Esophagus squamous epithelium (tissue), 5 donors: ENCODE data around the gene SKIC2. TPM values are rescaled to one million over a fixed set of nuclear protein-coding genes. Genes with fewer than 3 reads are reported as not detected.

Source experiments
- DNase-seq: peaks from one replicate; lab custom pipeline; 2025; lab: John Stamatoyannopoulos, UW
- H3K27ac ChIP-seq, 4 donors: fragments of 200-600 bp; sonication (generic); one replicate each; pipeline ENCODE4 v1.5.1; 2016 to 2019; ENCODE audit warnings: mild to moderate bottlenecking in 1 of 4
- H3K27me3 ChIP-seq, 4 donors: fragments of 200-600 bp; sonication (generic); 1 replicate in 3 of 4; 2 replicates in 1 of 4; pipeline versions ENCODE4 v1.5.1 to v1.6.0; 2017 to 2021; ENCODE audit warnings: antibody characterized with exemption in 1 of 4
- H3K36me3 ChIP-seq, 3 donors: fragments of 200-600 bp; sonication (generic); one replicate each; pipeline ENCODE4 v1.5.1; 2016 to 2019
- H3K4me1 ChIP-seq, 3 donors: fragments of 200-600 bp; sonication (generic); one replicate each; pipeline ENCODE4 v1.5.1; 2017 to 2019
- H3K4me3 ChIP-seq, 4 donors: fragments of 200-600 bp; sonication (generic); 1 replicate in 3 of 4; 2 replicates in 1 of 4; pipeline ENCODE4 v1.5.1; 2016 to 2019; ENCODE audit warnings: mild to moderate bottlenecking in 2 of 4, moderate library complexity in 1 of 4
- H3K9me3 ChIP-seq, 3 donors: fragments of 200-600 bp; sonication (generic); one replicate each; pipeline ENCODE4 v1.5.1; 2016 to 2019
- CTCF ChIP-seq, 6 experiments: fragments of 450-650 bp in 4 of 6; fragments of 200-600 bp in 2 of 6; sonication (generic) in 2 of 6; IDR thresholded peaks; one replicate each; pipeline ENCODE4 v1.5.1; 2016 to 2019; ENCODE audit warnings: antibody characterized with exemption in 6 of 6, mild to moderate bottlenecking in 4 of 6, moderate library complexity in 4 of 6
- POLR2A ChIP-seq, 4 donors: fragments of 450-650 bp; IDR thresholded peaks; one replicate each; pipeline ENCODE4 v1.6.1; 2017; ENCODE audit warnings: antibody characterized with exemption in 4 of 4, mild to moderate bottlenecking in 4 of 4, moderate library complexity in 3 of 4
- WGBS, 2 donors: methylation state at CpG; one replicate each; pipeline ENCODE4 v1.1.5; 2018; 5-methylcytosine and 5-hydroxymethylcytosine counted together
- intact Hi-C: fragments of 100-400 bp; cut with DNase I; formaldehyde crosslinking; loops from one replicate; pipeline ENCODE4 v1.15.0; 2022
- total RNA-seq, 4 donors: library from RNA; depleted of rRNA; stranded (reverse); fragments of >200 nt; gene quantifications; one replicate each; pipeline ENCODE4 v1.1.0, GENCODE V29; 2016
- donor health status: DM: yes; HTN: yes; CAD: no.

SKIC2 gene
- total RNA-seq, 4 donors from 2014 or later: 24.6 to 32.4 (median 26.8) TPM

DNA sequence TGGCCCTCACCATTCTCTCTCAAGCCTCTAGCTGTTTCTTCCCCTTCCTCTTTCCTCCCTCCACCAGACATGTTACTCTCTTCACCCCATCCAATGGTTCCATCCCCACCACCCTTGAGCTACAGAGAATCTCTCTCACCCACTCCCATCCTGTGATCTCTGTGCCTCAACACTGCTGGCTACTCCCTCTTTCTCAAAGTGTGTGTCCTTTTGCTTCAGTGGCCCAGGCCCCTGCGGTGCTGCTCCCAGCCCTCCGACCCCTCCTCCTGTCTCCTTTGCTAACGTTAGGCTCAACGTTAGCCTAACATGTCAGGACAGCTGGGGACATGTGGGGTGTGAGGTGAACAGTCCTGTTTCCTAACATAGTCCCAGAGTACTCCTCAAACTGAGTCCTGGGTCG lies 6.1 kb upstream of the SKIC2 start:
- intact Hi-C loops: loop anchor here (5.0 kb wide), 1 partner anchor 51 kb away; the partner anchor contains the start of gene ZBTB12
- WGBS, 2 donors: 48 to 59% methylated on average over 5 of the region's 5 CpGs
- TF ChIP-seq POLR2A (IDR thresholded peaks at IDR 0.05) (no peak), CTCF (IDR thresholded peaks at IDR 0.05) (no peak)
- Histone ChIP-seq H3K9me3 (no peaks in the 10 kb centered on the region), H3K4me1 (peaks cover 3 to 8% (median 4%) of the 10 kb centered on the region in 3 donors), H3K27ac (peak overlapping the region in 2 of 4 donors; percentile 2 to 50), H3K27me3 (no peaks in the 10 kb centered on the region), H3K4me3 (no peak overlapping the region), H3K36me3 (peaks cover 12 to 73% (median 38%) of the 10 kb centered on the region in 3 donors)
- no peak for DNase-seq

- Histone ChIP-seq H3K4me3 (no peak overlapping the region), H3K27me3 (no peaks in the 10 kb centered on the region), H3K36me3 (peaks cover 12 to 73% (median 38%) of the 10 kb centered on the region in 3 donors), H3K4me1 (peaks cover 12 to 19% (median 14%) of the 10 kb centered on the region in 3 donors), H3K9me3 (no peaks in the 10 kb centered on the region), H3K27ac (no peak overlapping the region)
- no peak for DNase-seq
- 94 to 98% methylated on average over 26 to 27 of the region's 28 CpGs for WGBS, 2 donors
- TF ChIP-seq CTCF (IDR thresholded peaks at IDR 0.05) (no peak), POLR2A (IDR thresholded peaks at IDR 0.05) (no peak)
- intact Hi-C loops: loop anchor here (5.0 kb wide), 1 partner anchor 52 kb away; the partner anchor contains the start of gene ZBTB12
These were observed 4.5 kb upstream of the SKIC2 start for GRCh38 chr6:31954511-31954910.

- H3K4me1 ChIP-seq: peaks cover 15 to 28% (median 18%) of the 10 kb centered on the region in 3 donors
- intact Hi-C loops: no loop called here
- H3K27ac ChIP-seq: no peak overlapping the region
- H3K9me3 ChIP-seq: no peaks in the 10 kb centered on the region
- H3K4me3 ChIP-seq: no peak overlapping the region
- TF ChIP-seq CTCF (IDR thresholded peaks at IDR 0.05) (no peak), POLR2A (IDR thresholded peaks at IDR 0.05) (no peak)
- H3K27me3 ChIP-seq: no peaks in the 10 kb centered on the region
- 84 to 97% methylated on average over 3 of the region's 3 CpGs for WGBS, 2 donors
- peaks cover 13 to 73% (median 47%) of the 10 kb centered on the region in 3 donors for H3K36me3 ChIP-seq
- DNase-seq: no peak
These were observed 2.2 kb upstream of the SKIC2 start for GRCh38 chr6:31956796-31957195.

- DNase-seq: no peak
These were observed 599 bp upstream of the SKIC2 start for GRCh38 chr6:31958412-31958740.

More at GRCh38 chr6:31958412-31958740, 599 bp upstream of the SKIC2 start:
- no peak for TF ChIP-seq CTCF (IDR thresholded peaks at IDR 0.05)
- TF ChIP-seq POLR2A (IDR thresholded peaks at IDR 0.05): no peak
- no peaks in the 10 kb centered on the region for H3K27me3 ChIP-seq
- peak overlapping the region; percentile 89 to 95 (median 92) for H3K27ac ChIP-seq
- no peaks in the 10 kb centered on the region for H3K9me3 ChIP-seq
- H3K4me1 ChIP-seq: peaks cover 15 to 28% (median 18%) of the 10 kb centered on the region in 3 donors
- H3K4me3 ChIP-seq: peak overlapping the region; percentile 78 to 93 (median 88)
- peaks cover 9 to 74% (median 60%) of the 10 kb centered on the region in 3 donors for H3K36me3 ChIP-seq
- 6 to 17% methylated on average over 8 to 11 of the region's 11 CpGs for WGBS, 2 donors
- intact Hi-C loops: no loop called here
